Muscle layer of duodenum (tissue), 2 donors: Measurements from ENCODE around the gene UBE3B.

Source experiments
- H3K27ac ChIP-seq: one replicate; pipeline ENCODE4 v1.7.0; 2013; ENCODE audit warnings: mild to moderate bottlenecking, low read length
- H3K27me3 ChIP-seq: one replicate; pipeline ENCODE4 v1.7.0; 2013; ENCODE audit warnings: low read depth, mild to moderate bottlenecking, control low read depth, low read length
- H3K36me3 ChIP-seq, 2 donors: one replicate each; pipeline ENCODE4 v1.7.0; 2013; ENCODE audit warnings: low read length in 2 of 2, control low read depth in 1 of 2, mild to moderate bottlenecking in 1 of 2; ENCODE audit not compliant: insufficient read depth in 2 of 2, control insufficient read depth in 1 of 2
- H3K4me1 ChIP-seq, 2 donors: one replicate each; pipeline ENCODE4 v1.7.0; 2013; ENCODE audit warnings: low read length in 2 of 2, mild to moderate bottlenecking in 2 of 2, control low read depth in 1 of 2, moderate library complexity in 1 of 2; ENCODE audit not compliant: insufficient read depth in 2 of 2, control insufficient read depth in 1 of 2
- H3K4me3 ChIP-seq, 2 donors: one replicate each; pipeline ENCODE4 v1.7.0; 2013; ENCODE audit warnings: low read length in 2 of 2, low read depth in 1 of 2, mild to moderate bottlenecking in 1 of 2
- H3K9me3 ChIP-seq, 2 donors: one replicate each; pipeline ENCODE4 v1.7.0; 2013; ENCODE audit warnings: low read length in 2 of 2, control low read depth in 1 of 2, mild to moderate bottlenecking in 1 of 2; ENCODE audit not compliant: control insufficient read depth in 1 of 2
- donor health status: healthy.

The UBE3B gene

DNA sequence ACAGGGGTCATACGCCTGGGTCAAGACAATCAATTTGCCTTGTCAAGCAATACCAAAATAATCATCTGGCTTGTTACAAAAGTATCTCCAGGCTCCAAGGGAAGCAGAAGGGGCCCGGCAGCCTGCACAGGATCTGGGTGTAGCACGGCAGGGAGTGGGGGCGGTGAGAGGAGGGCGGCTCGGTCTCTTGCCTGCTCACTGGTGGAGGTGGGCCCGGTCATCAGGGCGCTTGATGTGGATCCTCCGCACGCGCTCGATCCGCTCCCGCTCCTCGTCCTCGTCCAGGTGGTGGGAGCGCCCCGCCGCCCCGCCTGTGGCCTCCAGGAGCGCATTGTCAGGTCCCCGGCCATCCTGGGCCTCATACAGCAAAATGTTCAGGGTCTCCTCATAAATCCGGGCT lies 26.0 kb upstream of the UBE3B start:
- peaks cover 64 to 70% of the 10 kb centered on the region in 2 donors for H3K36me3 ChIP-seq
- H3K27me3 ChIP-seq = no peaks in the 10 kb centered on the region
- no peak overlapping the region for H3K4me3 ChIP-seq
- H3K4me1 ChIP-seq = peaks cover 11 to 13% of the 10 kb centered on the region in 2 donors
- H3K27ac ChIP-seq = no peak overlapping the region
- no peaks in the 10 kb centered on the region for H3K9me3 ChIP-seq

GRCh38 chr12:109452489-109452888 lies 24.9 kb upstream of the UBE3B start:
- Histone ChIP-seq H3K36me3 (peaks cover 67 to 70% of the 10 kb centered on the region in 2 donors), H3K27me3 (no peaks in the 10 kb centered on the region), H3K27ac (no peak overlapping the region), H3K9me3 (no peaks in the 10 kb centered on the region), H3K4me3 (no peak overlapping the region), H3K4me1 (peaks cover 12 to 13% of the 10 kb centered on the region in 2 donors)

- H3K4me3 ChIP-seq = no peak overlapping the region
- no peak overlapping the region for H3K27ac ChIP-seq
- H3K36me3 ChIP-seq = peaks cover 73 to 78% of the 10 kb centered on the region in 2 donors
- no peaks in the 10 kb centered on the region for H3K27me3 ChIP-seq
- H3K4me1 ChIP-seq = peaks cover 30 to 37% of the 10 kb centered on the region in 2 donors
- no peaks in the 10 kb centered on the region for H3K9me3 ChIP-seq
Observed at GRCh38 chr12:109455706-109456105, 21.7 kb upstream of the UBE3B start.

DNA sequence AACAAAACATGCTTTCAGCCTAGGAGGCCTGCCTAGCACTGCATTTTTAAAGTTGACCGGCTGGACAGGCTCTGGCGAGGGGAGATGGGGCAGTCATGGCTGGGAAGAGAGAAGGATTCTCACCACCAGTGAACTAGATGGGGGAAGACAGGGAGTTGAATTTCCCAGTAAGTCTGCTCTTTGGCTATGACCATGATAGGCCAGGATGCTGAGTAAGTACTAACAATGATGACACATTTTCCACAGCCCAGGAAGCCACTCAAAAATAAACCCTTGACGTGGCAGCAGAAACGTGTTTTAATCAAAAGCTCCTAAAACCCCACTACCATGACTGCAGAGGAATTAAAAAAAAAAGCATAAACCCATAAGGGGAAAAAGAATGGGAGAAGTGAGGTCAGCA lies 19.3 kb upstream of the UBE3B start:
- Histone ChIP-seq H3K4me3 (peak overlapping the region in 1 of 2 donors; percentile 13), H3K4me1 (peaks cover 45 to 49% of the 10 kb centered on the region in 2 donors), H3K9me3 (no peaks in the 10 kb centered on the region), H3K27ac (peak overlapping the region; percentile 96), H3K27me3 (no peaks in the 10 kb centered on the region), H3K36me3 (peaks cover 64 to 65% of the 10 kb centered on the region in 2 donors)

- Histone ChIP-seq H3K4me3 (peak overlapping the region in 1 of 2 donors; percentile 9), H3K27me3 (no peaks in the 10 kb centered on the region), H3K9me3 (no peaks in the 10 kb centered on the region), H3K36me3 (peaks cover 57 to 62% of the 10 kb centered on the region in 2 donors), H3K27ac (peak overlapping the region; percentile 96), H3K4me1 (peaks cover 51 to 54% of the 10 kb centered on the region in 2 donors)
Observed at GRCh38 chr12:109458771-109459208, 18.6 kb upstream of the UBE3B start.

GRCh38 chr12:109459247-109459646 lies 18.2 kb upstream of the UBE3B start:
- H3K4me1 ChIP-seq = peaks cover 55 to 58% of the 10 kb centered on the region in 2 donors
- peaks cover 53 to 61% of the 10 kb centered on the region in 2 donors for H3K36me3 ChIP-seq
- H3K27ac ChIP-seq = peak overlapping the region; percentile 96
- H3K4me3 ChIP-seq = no peak overlapping the region
- no peaks in the 10 kb centered on the region for H3K9me3 ChIP-seq
- no peaks in the 10 kb centered on the region for H3K27me3 ChIP-seq

DNA sequence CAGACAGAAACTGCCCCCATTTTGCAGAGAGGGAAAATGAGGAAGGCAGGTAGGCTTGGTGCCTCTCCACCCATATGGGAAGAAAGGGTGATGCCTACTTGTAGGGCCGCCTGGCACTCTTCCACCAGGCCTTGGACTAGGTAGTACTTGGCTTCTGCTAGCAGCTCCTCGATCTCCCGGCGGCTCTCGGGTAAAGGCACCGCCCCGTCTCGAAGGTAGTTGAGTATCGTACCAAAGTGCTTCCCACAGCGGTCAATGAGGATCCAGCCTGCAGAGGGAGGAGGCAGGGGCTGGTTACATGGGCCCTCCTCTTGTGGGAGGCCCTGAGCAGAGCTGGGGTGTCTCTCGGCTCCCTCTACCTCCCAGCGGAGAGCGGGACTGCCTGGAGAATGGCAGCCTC lies 16.9 kb upstream of the UBE3B start:
- Histone ChIP-seq H3K36me3 (peaks cover 43 to 48% of the 10 kb centered on the region in 2 donors), H3K4me3 (peak overlapping the region in 1 of 2 donors; percentile 50), H3K4me1 (peaks cover 59 to 70% of the 10 kb centered on the region in 2 donors)

GRCh38 chr12:109461049-109461845 lies 16.2 kb upstream of the UBE3B start:
- Histone ChIP-seq H3K4me1 (peaks cover 58 to 78% of the 10 kb centered on the region in 2 donors), H3K4me3 (peak overlapping the region in 1 of 2 donors; percentile 50), H3K36me3 (peaks cover 41 to 42% of the 10 kb centered on the region in 2 donors), H3K9me3 (no peaks in the 10 kb centered on the region), H3K27me3 (no peaks in the 10 kb centered on the region), H3K27ac (peak overlapping the region; percentile 96)

More for the DNA sequence above, 16.9 kb upstream of the UBE3B start:
- H3K27ac ChIP-seq = peak overlapping the region; percentile 96
- H3K27me3 ChIP-seq = no peaks in the 10 kb centered on the region
- H3K9me3 ChIP-seq = no peaks in the 10 kb centered on the region

GRCh38 chr12:109461846-109462756 lies 15.3 kb upstream of the UBE3B start:
- peak overlapping the region in 1 of 2 donors; percentile 50 for H3K4me3 ChIP-seq
- peaks cover 33 to 37% of the 10 kb centered on the region in 2 donors for H3K36me3 ChIP-seq
- H3K27me3 ChIP-seq = no peaks in the 10 kb centered on the region
- H3K9me3 ChIP-seq = no peaks in the 10 kb centered on the region
- peaks cover 66 to 86% of the 10 kb centered on the region in 2 donors for H3K4me1 ChIP-seq
- peak overlapping the region; percentile 98 for H3K27ac ChIP-seq

GRCh38 chr12:109462868-109463692 lies 14.4 kb upstream of the UBE3B start:
- peak overlapping the region in 1 of 2 donors; percentile 50 for H3K4me3 ChIP-seq
- H3K9me3 ChIP-seq = no peaks in the 10 kb centered on the region
- H3K4me1 ChIP-seq = peaks cover 66 to 89% of the 10 kb centered on the region in 2 donors
- H3K36me3 ChIP-seq = peaks cover 28 to 32% of the 10 kb centered on the region in 2 donors
- H3K27me3 ChIP-seq = no peaks in the 10 kb centered on the region
- peak overlapping the region; percentile 98 for H3K27ac ChIP-seq
